Right cardiac atrium (tissue), 5 donors: ENCODE data around the gene FNDC3B. TPM values are rescaled to one million over a fixed set of nuclear protein-coding genes. Genes with fewer than 3 reads are reported as not detected.
A peak's percentile ranks its signal among the peaks of the same experiment; 100 is the strongest.

Source experiments
- ATAC-seq, 2 donors: fragments of 200-7000 bp; cut with Tn5 transposase; one replicate each; pipeline versions ENCODE4 v1.8.0 to v1.9.1; 2020; ENCODE audit warnings: moderate library complexity in 2 of 2, mild to moderate bottlenecking in 1 of 2
- DNase-seq, 3 donors: peaks; one replicate each; pipeline ENCODE4 v3.0.0-alpha.2; 2020
- H3K27ac ChIP-seq: one replicate; pipeline ENCODE4 v1.5.1; 2013; ENCODE audit warnings: mild to moderate bottlenecking, low read length, control low read depth, moderate library complexity
- H3K27me3 ChIP-seq: one replicate; pipeline ENCODE4 v1.6.1; 2013; ENCODE audit not compliant: control insufficient read depth, insufficient read depth
- H3K4me1 ChIP-seq: one replicate; pipeline ENCODE4 v1.6.1; 2013; ENCODE audit warnings: low read length; ENCODE audit not compliant: control insufficient read depth, insufficient read depth
- H3K4me3 ChIP-seq: one replicate; pipeline ENCODE4 v1.5.1; 2013; ENCODE audit warnings: low read length, control low read depth
- H3K9me3 ChIP-seq: one replicate; pipeline ENCODE4 v1.6.1; 2013; ENCODE audit warnings: low read length; ENCODE audit not compliant: control insufficient read depth
- WGBS: extraction: QIAGEN DNeasy Blood & Tissue Kit; methylation state at CpG from one replicate; pipeline ENCODE4 v1.1.7; 2013; 5-methylcytosine and 5-hydroxymethylcytosine counted together
- intact Hi-C, 4 donors: fragments of 100-400 bp; cut with DNase I; formaldehyde crosslinking; loops; one replicate each; pipeline versions ENCODE4 v1.11.0 to v1.14.0; 2022 to 2023
- polyA plus RNA-seq: library from polyadenylated mRNA; stranded (reverse); fragments of 200-250 nt; gene quantifications from one replicate; pipeline ENCODE4 v1.2.3, GENCODE V29; 2013
- total RNA-seq, 4 donors: library from RNA; stranded (reverse); fragmentation: NEBNext Ultra II Directional; extraction: Animal tissue kit (Norgen Biotek cat#: 25700); gene quantifications; one replicate each; pipeline ENCODE4 v1.2.1, GENCODE V29; 2021
- donor health status: healthy with polysubstance abuse.
- donor health status: DM: no; HTN: yes; CAD: no.
- donor health status: DM: no; HTN: no; CAD: no.
- donor health status: DM: no; HTN: yes; CAD: no; lungs with severe emphysema.
- donor health status: DM: yes; HTN: yes; CAD: no.

FNDC3B gene
- total and polyA plus RNA-seq, 5 donors: 15.8 to 117 (median 83.0) TPM

DNA sequence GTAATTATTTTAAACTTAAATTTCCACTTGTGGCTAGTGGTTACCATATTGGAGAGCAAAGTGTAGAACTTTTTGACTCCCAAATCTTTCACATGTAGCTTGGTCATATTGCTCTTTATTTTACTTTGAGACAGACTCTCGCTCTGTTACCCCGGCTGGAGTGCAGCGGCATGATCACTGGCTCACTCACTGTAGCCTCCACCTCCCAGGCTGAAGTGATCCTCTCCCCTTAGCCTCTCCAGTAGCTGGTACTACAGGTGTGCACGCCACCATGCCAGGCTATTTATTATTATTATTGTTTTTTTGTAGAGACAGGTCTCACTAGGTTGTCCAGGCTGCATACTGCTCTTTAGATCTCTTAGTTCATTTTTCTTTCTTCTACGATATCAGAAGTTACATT, 3.9 kb downstream of the FNDC3B start:
- intact Hi-C loops: loop anchor here in 3 of 4 donors (10.0 kb wide), 5 partner anchors 162 to 292 kb away; no protein-coding TSS in a partner anchor
- Histone ChIP-seq H3K9me3 (no peaks in the 10 kb centered on the region), H3K27me3 (no peaks in the 10 kb centered on the region), H3K4me1 (peaks cover 12% of the 10 kb centered on the region), H3K4me3 (no peak overlapping the region), H3K27ac (no peak overlapping the region)
- ATAC-seq: no peak
- 92% methylated on average over 5 of the region's 5 CpGs for WGBS
- no peak for DNase-seq

GRCh38 chr3:172043766-172044165, 4.4 kb downstream of the FNDC3B start:
- H3K27ac ChIP-seq: no peak overlapping the region
- no peaks in the 10 kb centered on the region for H3K9me3 ChIP-seq
- 63% methylated on average over 5 of the region's 5 CpGs for WGBS
- no peaks in the 10 kb centered on the region for H3K27me3 ChIP-seq
- ATAC-seq: no peak
- DNase-seq: no peak
- H3K4me1 ChIP-seq: peaks cover 12% of the 10 kb centered on the region
- intact Hi-C loops: loop anchor here in 3 of 4 donors (10.0 kb wide), 5 partner anchors 161 to 291 kb away; no protein-coding TSS in a partner anchor
- no peak overlapping the region for H3K4me3 ChIP-seq

DNA sequence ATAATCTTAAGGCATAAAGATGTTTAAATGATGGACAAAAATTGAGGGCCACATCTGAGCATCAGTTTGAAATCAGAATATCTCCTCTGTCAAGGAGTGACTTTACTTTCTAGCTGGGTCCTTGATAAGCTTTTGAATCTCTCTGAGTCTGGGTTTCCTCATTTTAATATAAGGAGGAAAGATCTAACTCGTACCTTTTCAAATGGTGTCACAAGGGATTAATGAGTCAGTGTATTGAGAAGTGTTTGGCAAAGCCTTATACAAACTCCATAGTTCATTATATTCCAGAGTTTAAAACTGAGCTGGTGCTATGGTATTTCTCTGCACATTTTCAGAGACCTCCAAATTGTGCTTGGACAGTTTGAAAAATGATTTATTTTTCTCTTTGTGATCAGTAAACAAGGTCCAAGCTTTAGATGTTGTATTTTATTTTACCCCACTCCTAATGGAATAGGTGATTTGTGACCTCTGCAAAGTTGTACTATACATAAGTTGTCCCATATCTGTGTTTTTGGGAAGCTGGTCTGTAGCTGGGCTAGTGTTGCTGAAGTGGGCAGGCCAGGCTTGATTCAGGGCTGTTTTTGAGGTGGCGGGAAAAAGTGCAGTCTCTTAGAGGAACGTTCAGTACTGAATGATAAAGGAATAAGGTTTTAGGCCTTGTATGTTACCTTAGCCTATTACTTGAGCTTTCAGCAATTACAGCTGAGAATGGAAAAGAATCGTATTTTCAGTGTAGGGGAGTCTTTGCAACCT, 5.6 kb downstream of the FNDC3B start:
- DNase-seq (no peak), ATAC-seq (no peak)
- Histone ChIP-seq H3K9me3 (no peaks in the 10 kb centered on the region), H3K27ac (peak overlapping the region; percentile 29), H3K4me3 (no peak overlapping the region), H3K27me3 (no peaks in the 10 kb centered on the region), H3K4me1 (peaks cover 12% of the 10 kb centered on the region)
- WGBS: 42% methylated on average over 4 of the region's 4 CpGs
- intact Hi-C loops: loop anchor here in 3 of 4 donors (10.0 kb wide), 5 partner anchors 160 to 290 kb away; no protein-coding TSS in a partner anchor

DNA sequence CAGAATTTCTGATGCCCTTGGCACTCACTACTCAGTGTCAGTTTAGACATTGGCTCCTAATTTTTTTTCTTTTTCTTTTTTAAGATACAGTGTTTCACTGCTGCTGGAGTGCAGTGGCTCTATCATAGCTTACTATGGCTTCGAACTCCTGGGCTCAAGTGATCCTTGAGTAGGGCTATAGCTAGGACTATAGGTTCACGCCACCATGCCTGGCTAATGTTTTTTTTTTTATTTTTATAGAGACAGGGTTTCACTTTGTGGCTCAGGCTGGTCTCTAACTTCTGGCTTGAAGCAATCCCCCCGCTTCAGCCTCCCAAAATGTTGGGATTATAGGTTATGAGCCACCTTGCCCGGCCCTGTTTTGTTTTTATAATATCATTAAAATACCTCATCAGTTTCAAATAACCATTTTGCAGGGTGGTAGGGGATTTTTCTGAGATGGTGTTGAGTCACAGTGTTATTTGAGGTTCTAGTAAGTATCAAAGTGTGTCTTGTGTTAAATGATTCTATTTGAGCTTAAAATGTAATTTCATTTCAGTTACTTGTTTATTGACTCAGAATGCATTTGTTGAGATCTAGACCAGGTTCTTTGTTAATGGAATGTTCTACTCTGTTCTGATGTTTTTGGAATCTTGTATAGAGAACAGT, 7.0 kb downstream of the FNDC3B start:
- H3K27me3 ChIP-seq: no peaks in the 10 kb centered on the region
- intact Hi-C loops: loop anchor here in 3 of 4 donors (10.0 kb wide), 5 partner anchors 158 to 288 kb away; no protein-coding TSS in a partner anchor
- no peak for ATAC-seq

DNA sequence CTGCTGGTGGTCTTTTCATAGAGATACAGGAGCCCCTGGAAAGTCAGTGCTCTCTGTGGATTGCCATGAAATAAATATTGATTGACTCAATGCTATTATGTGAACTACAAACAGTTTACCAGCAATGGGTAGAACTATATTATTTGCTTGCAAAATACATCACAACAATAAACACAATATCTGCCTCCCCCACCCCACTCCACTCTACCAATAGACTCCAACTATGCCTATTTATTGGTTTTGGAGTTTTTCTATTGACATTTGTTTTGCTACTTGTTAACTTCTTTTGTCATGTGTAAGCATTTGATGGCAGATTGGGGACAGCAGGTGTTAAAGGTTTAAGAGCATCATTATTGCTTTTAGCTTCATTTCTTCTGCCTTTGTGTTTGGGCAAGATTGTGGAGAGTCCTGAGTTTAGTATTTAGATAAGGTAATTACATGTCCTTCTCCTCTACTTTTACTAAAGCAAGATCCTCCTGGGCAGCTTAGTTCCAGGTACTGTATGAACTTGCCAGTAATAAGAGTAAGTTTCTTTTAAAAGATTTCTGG, 8.3 kb downstream of the FNDC3B start:
- intact Hi-C loops: loop anchor here in 3 of 4 donors (10.0 kb wide), 5 partner anchors 157 to 287 kb away; no protein-coding TSS in a partner anchor
- ATAC-seq (no peak), DNase-seq (no peak)
- H3K9me3 ChIP-seq: no peaks in the 10 kb centered on the region
- peaks cover 10% of the 10 kb centered on the region for H3K4me1 ChIP-seq
- no peak overlapping the region for H3K27ac ChIP-seq
- no peak overlapping the region for H3K4me3 ChIP-seq
- no peaks in the 10 kb centered on the region for H3K27me3 ChIP-seq

More for the DNA sequence above, 7.0 kb downstream of the FNDC3B start:
- Histone ChIP-seq H3K9me3 (no peaks in the 10 kb centered on the region), H3K27ac (no peak overlapping the region), H3K4me3 (no peak overlapping the region), H3K4me1 (peaks cover 12% of the 10 kb centered on the region)
- 77% methylated on average over 4 of the region's 4 CpGs for WGBS
- no peak for DNase-seq

DNA sequence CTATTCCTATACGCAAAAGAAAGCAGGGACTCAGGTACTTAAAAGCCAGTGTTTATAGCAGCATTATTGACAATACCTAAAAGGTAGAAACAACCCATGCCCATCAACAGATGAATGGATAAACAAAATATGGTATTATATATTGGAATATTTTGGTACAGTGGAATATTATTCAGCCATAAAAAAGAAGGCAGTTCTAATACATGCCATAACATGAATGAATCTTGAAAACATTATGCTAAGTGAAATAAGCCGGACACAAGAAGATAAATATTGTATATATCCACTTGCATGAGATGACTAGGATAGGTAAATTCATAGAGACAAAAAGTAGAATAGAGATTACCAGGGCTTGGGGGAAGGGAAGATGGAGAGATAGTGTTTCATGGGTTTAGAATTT, 9.2 kb downstream of the FNDC3B start:
- intact Hi-C loops: loop anchor here in 3 of 4 donors (10.0 kb wide), 5 partner anchors 156 to 286 kb away; no protein-coding TSS in a partner anchor
- 98% methylated on average over 2 of the region's 2 CpGs for WGBS

GRCh38 chr3:172051310-172051956, 12.1 kb downstream of the FNDC3B start:
- H3K4me3 ChIP-seq: no peak overlapping the region
- H3K27ac ChIP-seq: no peak overlapping the region
- DNase-seq: no peak
- no peaks in the 10 kb centered on the region for H3K9me3 ChIP-seq
- intact Hi-C loops: no loop called here
- ATAC-seq: no peak
- no peaks in the 10 kb centered on the region for H3K4me1 ChIP-seq
- WGBS: 95% methylated on average over 3 of the region's 3 CpGs
- no peaks in the 10 kb centered on the region for H3K27me3 ChIP-seq

More for the DNA sequence above, 9.2 kb downstream of the FNDC3B start:
- no peaks in the 10 kb centered on the region for H3K27me3 ChIP-seq
- no peak for ATAC-seq
- DNase-seq: no peak
- H3K4me3 ChIP-seq: no peak overlapping the region
- no peak overlapping the region for H3K27ac ChIP-seq
- peaks cover 5% of the 10 kb centered on the region for H3K4me1 ChIP-seq
- no peaks in the 10 kb centered on the region for H3K9me3 ChIP-seq

DNA sequence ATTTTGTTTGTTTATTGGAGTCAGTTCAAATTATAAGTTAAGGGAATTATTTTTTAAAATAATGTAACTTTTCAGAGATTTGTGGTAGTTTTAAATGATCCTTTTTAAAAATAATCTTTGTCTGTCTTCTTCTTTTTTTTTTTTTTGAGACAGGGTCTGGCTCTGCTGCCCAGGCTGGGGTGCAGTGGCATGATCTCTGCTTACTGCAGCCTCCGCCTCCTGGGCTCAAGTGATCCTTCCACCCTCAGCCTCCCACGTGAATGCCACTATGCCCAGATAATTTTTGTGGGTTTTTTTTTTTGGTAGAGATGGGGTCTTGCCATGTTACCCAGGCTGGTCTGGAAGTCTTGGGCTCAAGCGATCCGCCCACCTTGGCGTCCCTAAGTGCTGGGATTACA, 12.6 kb downstream of the FNDC3B start:
- WGBS: 96% methylated on average over 5 of the region's 5 CpGs
- no peak for ATAC-seq
- no peaks in the 10 kb centered on the region for H3K9me3 ChIP-seq
- H3K4me3 ChIP-seq: no peak overlapping the region
- no peak overlapping the region for H3K27ac ChIP-seq
- no peaks in the 10 kb centered on the region for H3K4me1 ChIP-seq
- H3K27me3 ChIP-seq: no peaks in the 10 kb centered on the region
- no peak for DNase-seq
- intact Hi-C loops: no loop called here

- WGBS: 89% methylated on average over 2 of the region's 2 CpGs
- peaks cover 2% of the 10 kb centered on the region for H3K4me1 ChIP-seq
- H3K27ac ChIP-seq: no peak overlapping the region
These were observed 13.0 kb downstream of the FNDC3B start for GRCh38 chr3:172052405-172052804.

DNA sequence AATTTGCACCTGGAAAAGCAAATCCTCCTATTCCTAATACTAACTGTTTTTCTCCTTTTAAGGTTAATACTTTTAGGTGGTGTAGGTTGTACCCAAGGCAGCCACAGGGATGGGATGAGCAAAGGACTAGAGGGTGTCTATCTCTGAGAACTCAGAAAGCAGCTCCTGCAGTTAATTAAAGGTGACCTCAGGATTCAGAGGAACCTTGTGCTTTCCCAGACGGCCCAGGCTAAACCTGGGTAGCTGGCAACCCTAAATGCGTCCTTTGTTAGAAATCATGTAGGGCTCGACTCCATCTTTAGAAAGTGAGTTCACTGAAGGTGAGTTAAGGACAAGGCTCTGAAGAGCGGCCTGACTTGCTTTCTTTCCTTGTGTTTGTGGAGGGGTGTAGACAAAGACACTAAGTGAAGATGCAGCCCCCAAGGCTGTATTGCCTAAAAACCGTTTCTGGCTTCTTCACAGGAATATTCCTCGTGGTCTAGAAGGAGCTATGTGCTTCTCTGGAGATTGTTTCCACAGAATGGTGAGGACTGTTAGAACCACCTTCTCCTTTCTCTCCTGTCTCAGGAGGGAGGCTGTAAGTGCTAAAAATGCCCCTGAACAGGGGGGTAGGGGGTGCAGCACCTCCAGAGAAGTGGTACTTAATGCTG, 14.9 kb downstream of the FNDC3B start:
- DNase-seq (no peak), ATAC-seq (no peak)
- Histone ChIP-seq H3K4me1 (peaks cover 4% of the 10 kb centered on the region), H3K27me3 (no peaks in the 10 kb centered on the region), H3K9me3 (no peaks in the 10 kb centered on the region), H3K27ac (no peak overlapping the region), H3K4me3 (no peak overlapping the region)
- WGBS: 71% methylated on average over 6 of the region's 6 CpGs
- intact Hi-C loops: no loop called here

More at GRCh38 chr3:172052405-172052804, 13.0 kb downstream of the FNDC3B start:
- ATAC-seq (no peak), DNase-seq (no peak)
- Histone ChIP-seq H3K4me3 (no peak overlapping the region), H3K9me3 (no peaks in the 10 kb centered on the region), H3K27me3 (no peaks in the 10 kb centered on the region)
- intact Hi-C loops: no loop called here
